ENCODE measurements around the gene NEB.
"Not testable (repeated sequence)": the region's sequence is repeated elsewhere in the genome, so short reads cannot be mapped to it uniquely, and the experiment has no call there.

GRCh38 chr2:151698134-151698533 lies 36.1 kb downstream of the NEB start:
- TF ChIP-seq, protein P1, sequence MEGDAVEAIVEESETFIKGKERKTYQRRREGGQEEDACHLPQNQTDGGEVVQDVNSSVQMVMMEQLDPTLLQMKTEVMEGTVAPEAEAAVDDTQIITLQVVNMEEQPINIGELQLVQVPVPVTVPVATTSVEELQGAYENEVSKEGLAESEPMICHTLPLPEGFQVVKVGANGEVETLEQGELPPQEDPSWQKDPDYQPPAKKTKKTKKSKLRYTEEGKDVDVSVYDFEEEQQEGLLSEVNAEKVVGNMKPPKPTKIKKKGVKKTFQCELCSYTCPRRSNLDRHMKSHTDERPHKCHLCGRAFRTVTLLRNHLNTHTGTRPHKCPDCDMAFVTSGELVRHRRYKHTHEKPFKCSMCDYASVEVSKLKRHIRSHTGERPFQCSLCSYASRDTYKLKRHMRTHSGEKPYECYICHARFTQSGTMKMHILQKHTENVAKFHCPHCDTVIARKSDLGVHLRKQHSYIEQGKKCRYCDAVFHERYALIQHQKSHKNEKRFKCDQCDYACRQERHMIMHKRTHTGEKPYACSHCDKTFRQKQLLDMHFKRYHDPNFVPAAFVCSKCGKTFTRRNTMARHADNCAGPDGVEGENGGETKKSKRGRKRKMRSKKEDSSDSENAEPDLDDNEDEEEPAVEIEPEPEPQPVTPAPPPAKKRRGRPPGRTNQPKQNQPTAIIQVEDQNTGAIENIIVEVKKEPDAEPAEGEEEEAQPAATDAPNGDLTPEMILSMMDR (IDR thresholded peaks at IDR 0.05): not testable (repeated sequence)
- TF ChIP-seq POLR2A, POLR2AphosphoS5 (IDR thresholded peaks at IDR 0.05): not testable (repeated sequence)
